Calu3 (cell line): ENCODE results near the gene VBP1. TPM values are rescaled to one million over a fixed set of nuclear protein-coding genes. Genes with fewer than 3 reads are reported as not detected.
"Not testable (repeated sequence)": the region's sequence is repeated elsewhere in the genome, so short reads cannot be mapped to it uniquely, and the experiment has no call there.

Experiments used
- BruUV-seq: library from RNA; stranded (reverse); fragments of 400-500 nt; replicated peaks from 2 replicates; lab custom pipeline; 2021; lab: Mats Ljungman, UMichigan
- CTCF ChIA-PET: fragments of 300-600 bp; sonication (Branson Sonifier 250); formaldehyde crosslinking; loops from one replicate; lab custom pipeline; 2022; ENCODE audit warnings: antibody characterized with exemption; lab: Charles Lee
- DNase-seq: peaks from one replicate; pipeline ENCODE4 v3.0.0; 2022
- H3K27ac Mint-ChIP-seq: one replicate; pipeline ENCODE4 v1.8.0; 2022; ENCODE audit warnings: mixed read lengths; ENCODE audit not compliant: unreplicated experiment
- H3K27me3 Mint-ChIP-seq: one replicate; pipeline ENCODE4 v1.8.0; 2022; ENCODE audit warnings: mixed read lengths; ENCODE audit not compliant: unreplicated experiment
- H3K36me3 Mint-ChIP-seq: one replicate; pipeline ENCODE4 v1.8.0; 2022; ENCODE audit warnings: mild to moderate bottlenecking, moderate library complexity, mixed read lengths; ENCODE audit not compliant: insufficient read depth, unreplicated experiment
- H3K4me1 Mint-ChIP-seq: one replicate; pipeline ENCODE4 v1.8.0; 2022; ENCODE audit warnings: mild to moderate bottlenecking, low read depth, mixed read lengths; ENCODE audit not compliant: unreplicated experiment
- H3K4me3 Mint-ChIP-seq: one replicate; pipeline ENCODE4 v1.8.0; 2022; ENCODE audit warnings: mild to moderate bottlenecking, low read depth, moderate library complexity, mixed read lengths; ENCODE audit not compliant: unreplicated experiment
- H3K9me3 Mint-ChIP-seq: one replicate; pipeline ENCODE4 v1.8.0; 2022; ENCODE audit warnings: low read depth, mixed read lengths; ENCODE audit not compliant: unreplicated experiment
- CTCF ChIP-seq: fragments of 200-600 bp; IDR thresholded peaks from one replicate; pipeline ENCODE4 v1.8.0; 2022; ENCODE audit warnings: antibody characterized with exemption; ENCODE audit not compliant: unreplicated experiment
- intact Hi-C: fragments of 100-400 bp; cut with micrococcal nuclease; formaldehyde crosslinking; loops from one replicate; pipeline ENCODE4 v1.10.0; 2022; ENCODE audit not compliant: unreplicated experiment
- total RNA-seq: library from RNA; stranded (reverse); gene quantifications from 2 replicates; pipeline ENCODE4 v1.2.3, GENCODE V29; 2022

The VBP1 gene
- total RNA-seq, 1 experiment from 2014 or later, result 56.3 TPM

GRCh38 chrX:155218777-155219176 lies 2.5 kb downstream of the VBP1 start:
- CTCF ChIA-PET, result no interaction called here
- peaks cover 39% of the 10 kb centered on the region for H3K36me3 Mint-ChIP-seq
- no peak overlapping the region for H3K4me3 Mint-ChIP-seq
- no peak overlapping the region for H3K27ac Mint-ChIP-seq
- no peaks in the 10 kb centered on the region for H3K9me3 Mint-ChIP-seq
- BruUV-seq, result no TSS peak
- intact Hi-C loops, result loop anchor here (5.0 to 10.0 kb wide), 2 partner anchors 124 to 236 kb away; no protein-coding TSS in a partner anchor
- DNase-seq, result no peak
- no peak for TF ChIP-seq CTCF
- H3K4me1 Mint-ChIP-seq, result peaks cover 8% of the 10 kb centered on the region
- H3K27me3 Mint-ChIP-seq, result no peaks in the 10 kb centered on the region

- Mint-ChIP-seq H3K27ac (no peak overlapping the region), H3K36me3 (peaks cover 30% of the 10 kb centered on the region), H3K9me3 (no peaks in the 10 kb centered on the region), H3K4me1 (peaks cover 8% of the 10 kb centered on the region), H3K4me3 (no peak overlapping the region), H3K27me3 (no peaks in the 10 kb centered on the region)
- CTCF ChIA-PET, result no interaction called here
- TF ChIP-seq CTCF, result no peak
- BruUV-seq, result no TSS peak
- intact Hi-C loops, result no loop called here
- DNase-seq, result no peak
Measured at GRCh38 chrX:155221351-155221750, 5.1 kb downstream of the VBP1 start.

GRCh38 chrX:155223746-155224145 lies 7.5 kb downstream of the VBP1 start:
- H3K9me3 Mint-ChIP-seq, H3K4me3 Mint-ChIP-seq, H3K27ac Mint-ChIP-seq, DNase-seq, CTCF ChIA-PET, intact Hi-C loops, H3K4me1 Mint-ChIP-seq, H3K27me3 Mint-ChIP-seq, BruUV-seq: not testable (repeated sequence)
- H3K36me3 Mint-ChIP-seq, result peaks cover 17% of the 10 kb centered on the region

- intact Hi-C loops, result no loop called here
- no peaks in the 10 kb centered on the region for H3K27me3 Mint-ChIP-seq
- no peaks in the 10 kb centered on the region for H3K9me3 Mint-ChIP-seq
- DNase-seq, result no peak
- no TSS peak for BruUV-seq
- no peak overlapping the region for H3K4me3 Mint-ChIP-seq
- TF ChIP-seq CTCF, result no peak
- no peak overlapping the region for H3K27ac Mint-ChIP-seq
- CTCF ChIA-PET, result interaction anchor here (1.0 kb wide), 1 partner anchor 10 kb away, joined by 3 read pairs; no protein-coding TSS in a partner anchor
- no peaks in the 10 kb centered on the region for H3K4me1 Mint-ChIP-seq
- peaks cover 20% of the 10 kb centered on the region for H3K36me3 Mint-ChIP-seq
Measured at GRCh38 chrX:155225774-155226173, 9.5 kb downstream of the VBP1 start.

- peaks cover 9% of the 10 kb centered on the region for H3K4me1 Mint-ChIP-seq
- no peak for DNase-seq
- H3K36me3 Mint-ChIP-seq, result peaks cover 14% of the 10 kb centered on the region
- no peak for TF ChIP-seq CTCF
- intact Hi-C loops, result no loop called here
- CTCF ChIA-PET, result no interaction called here
- no peak overlapping the region for H3K4me3 Mint-ChIP-seq
- BruUV-seq, result no TSS peak
- H3K9me3 Mint-ChIP-seq, result no peaks in the 10 kb centered on the region
- H3K27ac Mint-ChIP-seq, result no peak overlapping the region
- H3K27me3 Mint-ChIP-seq, result no peaks in the 10 kb centered on the region
Measured at GRCh38 chrX:155231163-155231562, 14.9 kb downstream of the VBP1 start.
